Measurements from ENCODE around the gene FAM180A. TPM values are rescaled to one million over a fixed set of nuclear protein-coding genes. Genes with fewer than 3 reads are reported as not detected.

The FAM180A gene
- polyA plus RNA-seq, 1 donor (not counting 4 experiments of a cell fraction or from before 2014, with no cell fraction given): 0.73 TPM

- Histone ChIP-seq H3K4me3 (ENCODE audit: control insufficient read depth in 2 of 3, extremely low read depth in 1 of 3, insufficient read depth in 2 of 3, low read depth in 1 of 3, low read length in 3 of 3) (no peak overlapping the region), H4K20me1 (ENCODE audit: control insufficient read depth, extremely low read depth, insufficient read depth, low read length) (no peaks in the 10 kb centered on the region), H3K9me3 (ENCODE audit: control insufficient read depth, low read depth, low read length) (no peaks in the 10 kb centered on the region), H3K36me3 (ENCODE audit: control insufficient read depth in 2 of 2, extremely low read depth in 1 of 2, insufficient read depth in 2 of 2, low read length in 2 of 2) (no peaks in the 10 kb centered on the region), H3K27ac (ENCODE audit: control insufficient read depth, insufficient read depth, low read length) (no peak overlapping the region), H3K4me1 (ENCODE audit: control insufficient read depth, extremely low read depth, insufficient read depth, low read length) (no peaks in the 10 kb centered on the region), H3K27me3 (ENCODE audit: control insufficient read depth, extremely low read depth, insufficient read depth, low read length) (peaks cover 5% of the 10 kb centered on the region), H3K4me2 (ENCODE audit: control insufficient read depth, extremely low read depth, insufficient read depth, low read depth, low read length) (no peak overlapping the region), H3K9ac (ENCODE audit: control insufficient read depth, extremely low read depth, insufficient read depth, low read length) (no peak overlapping the region), H3K9me1 (ENCODE audit: control insufficient read depth, extremely low read depth, insufficient read depth, low read length) (no peaks in the 10 kb centered on the region), H3K79me2 (ENCODE audit: control insufficient read depth, insufficient read depth, low read length) (no peaks in the 10 kb centered on the region), H2AFZ (ENCODE audit: control insufficient read depth, low read length) (no peak overlapping the region)
- FAIRE-seq: no peak
- dilution Hi-C loops (cut with MboI; ENCODE audit: extremely low pct_ligation_motif_present, low sequenced_read_pairs): no loop called here
- TF ChIP-seq EZH2 (IDR thresholded peaks at IDR 0.05; ENCODE audit: low read length) (no peak), CTCF (optimal IDR thresholded peaks at IDR 0.05 in 1 of 3, IDR thresholded peaks at IDR 0.05 in 1 of 3, conservative IDR thresholded peaks at IDR 0.05 in 1 of 3; ENCODE audit: extremely low read depth in 1 of 3, insufficient read depth in 2 of 3, low read length in 3 of 3) (no peak)
- no peak for DNase-seq (ENCODE audit: low read depth, low spot score)
Measured at GRCh38 chr7:135784013-135784412, 35.4 kb upstream of the FAM180A start.

- Histone ChIP-seq H3K9me3 (ENCODE audit: control insufficient read depth, low read depth, low read length) (no peaks in the 10 kb centered on the region), H3K9ac (ENCODE audit: control insufficient read depth, extremely low read depth, insufficient read depth, low read length) (no peak overlapping the region), H4K20me1 (ENCODE audit: control insufficient read depth, extremely low read depth, insufficient read depth, low read length) (no peaks in the 10 kb centered on the region), H3K27ac (ENCODE audit: control insufficient read depth, insufficient read depth, low read length) (no peak overlapping the region), H3K9me1 (ENCODE audit: control insufficient read depth, extremely low read depth, insufficient read depth, low read length) (no peaks in the 10 kb centered on the region), H3K4me2 (ENCODE audit: control insufficient read depth, extremely low read depth, insufficient read depth, low read depth, low read length) (no peak overlapping the region), H3K79me2 (ENCODE audit: control insufficient read depth, insufficient read depth, low read length) (no peaks in the 10 kb centered on the region), H3K36me3 (ENCODE audit: control insufficient read depth in 2 of 2, extremely low read depth in 1 of 2, insufficient read depth in 2 of 2, low read length in 2 of 2) (no peaks in the 10 kb centered on the region), H2AFZ (ENCODE audit: control insufficient read depth, low read length) (no peak overlapping the region), H3K27me3 (ENCODE audit: control insufficient read depth, extremely low read depth, insufficient read depth, low read length) (peaks cover 5% of the 10 kb centered on the region), H3K4me3 (ENCODE audit: control insufficient read depth in 2 of 3, extremely low read depth in 1 of 3, insufficient read depth in 2 of 3, low read depth in 1 of 3, low read length in 3 of 3) (no peak overlapping the region), H3K4me1 (ENCODE audit: control insufficient read depth, extremely low read depth, insufficient read depth, low read length) (no peaks in the 10 kb centered on the region)
- no peak for DNase-seq (ENCODE audit: low read depth, low spot score)
- no peak for TF ChIP-seq EZH2 (IDR thresholded peaks at IDR 0.05; ENCODE audit: low read length)
- dilution Hi-C loops (cut with MboI; ENCODE audit: extremely low pct_ligation_motif_present, low sequenced_read_pairs): no loop called here
- no peak for FAIRE-seq
Measured at GRCh38 chr7:135782801-135783200, 34.2 kb upstream of the FAM180A start.

GRCh38 chr7:135782377-135782776 lies 33.8 kb upstream of the FAM180A start:
- DNase-seq (ENCODE audit: low read depth, low spot score): no peak
- TF ChIP-seq CTCF (optimal IDR thresholded peaks at IDR 0.05 in 1 of 3, IDR thresholded peaks at IDR 0.05 in 1 of 3, conservative IDR thresholded peaks at IDR 0.05 in 1 of 3; ENCODE audit: extremely low read depth in 1 of 3, insufficient read depth in 2 of 3, low read length in 3 of 3) (no peak), EZH2 (IDR thresholded peaks at IDR 0.05; ENCODE audit: low read length) (no peak)
- no peaks in the 10 kb centered on the region for H4K20me1 ChIP-seq (ENCODE audit: control insufficient read depth, extremely low read depth, insufficient read depth, low read length)
- no peaks in the 10 kb centered on the region for H3K36me3 ChIP-seq (ENCODE audit: control insufficient read depth in 2 of 2, extremely low read depth in 1 of 2, insufficient read depth in 2 of 2, low read length in 2 of 2)
- no peak for FAIRE-seq
- H3K9me3 ChIP-seq (ENCODE audit: control insufficient read depth, low read depth, low read length): no peaks in the 10 kb centered on the region
- H3K27me3 ChIP-seq (ENCODE audit: control insufficient read depth, extremely low read depth, insufficient read depth, low read length): peaks cover 5% of the 10 kb centered on the region
- H3K9ac ChIP-seq (ENCODE audit: control insufficient read depth, extremely low read depth, insufficient read depth, low read length): no peak overlapping the region
- H3K4me1 ChIP-seq (ENCODE audit: control insufficient read depth, extremely low read depth, insufficient read depth, low read length): no peaks in the 10 kb centered on the region
- no peak overlapping the region for H3K4me2 ChIP-seq (ENCODE audit: control insufficient read depth, extremely low read depth, insufficient read depth, low read depth, low read length)
- dilution Hi-C loops (cut with MboI; ENCODE audit: extremely low pct_ligation_motif_present, low sequenced_read_pairs): no loop called here
- no peak overlapping the region for H3K4me3 ChIP-seq (ENCODE audit: control insufficient read depth in 2 of 3, extremely low read depth in 1 of 3, insufficient read depth in 2 of 3, low read depth in 1 of 3, low read length in 3 of 3)
- H3K27ac ChIP-seq (ENCODE audit: control insufficient read depth, insufficient read depth, low read length): no peak overlapping the region
- no peak overlapping the region for H2AFZ ChIP-seq (ENCODE audit: control insufficient read depth, low read length)
- H3K79me2 ChIP-seq (ENCODE audit: control insufficient read depth, insufficient read depth, low read length): no peaks in the 10 kb centered on the region
- H3K9me1 ChIP-seq (ENCODE audit: control insufficient read depth, extremely low read depth, insufficient read depth, low read length): no peaks in the 10 kb centered on the region

Data from keratinocyte (primary cell).